ENCODE measurements around the gene CLBA1.

- TF ChIP-seq POLR2A (IDR thresholded peaks at IDR 0.05) = no peak
- TF ChIP-seq CTCF (IDR thresholded peaks at IDR 0.05) = no peak
Measured at GRCh38 chr14:105026033-105026785, 40.6 kb downstream of the CLBA1 start.
